SU-DHL-6 (cell line): ENCODE measurements around the gene CCL4.

Experiments
- H2AFZ ChIP-seq: fragments of 200-600 bp; sonication (generic); 2 replicates; pipeline ENCODE4 v1.6.1; 2014; ENCODE audit warnings: low read depth, mild to moderate bottlenecking, moderate library complexity, mixed read lengths, antibody characterized with exemption, low read length; ENCODE audit not compliant: severe bottlenecking
- H3F3A ChIP-seq: fragments of 200-600 bp; shearing (Covaris generic); 2 replicates; pipeline ENCODE4 v1.6.0; 2016; ENCODE audit warnings: antibody characterized with exemption, mild to moderate bottlenecking; ENCODE audit not compliant: insufficient read depth
- H3K27ac ChIP-seq: fragments of 200-600 bp; sonication (generic); 2 replicates; pipeline ENCODE4 v1.5.1; 2016; ENCODE audit warnings: low read depth, mild to moderate bottlenecking, low read length, moderate library complexity, mixed read lengths
- H3K27me3 ChIP-seq: fragments of 200-600 bp; sonication (generic), shearing (Covaris generic); 2 replicates; pipeline ENCODE4 v1.6.0; 2014; ENCODE audit warnings: mild to moderate bottlenecking, low read length
- H3K36me3 ChIP-seq: fragments of 200-600 bp; sonication (generic); 2 replicates; pipeline ENCODE4 v1.6.1; 2014; ENCODE audit warnings: mild to moderate bottlenecking, low read length, mixed read lengths
- H3K4me2 ChIP-seq: fragments of 300-600, 200-600 bp; shearing (Covaris generic), sonication (generic); 2 replicates; pipeline ENCODE4 v1.6.0; 2014; ENCODE audit warnings: low read length, low read depth, mild to moderate bottlenecking; ENCODE audit not compliant: poor library complexity, severe bottlenecking
- H3K4me3 ChIP-seq: fragments of 200-600 bp; sonication (generic); 2 replicates; pipeline ENCODE4 v1.5.1; 2014; ENCODE audit warnings: antibody characterized with exemption, low read length, mild to moderate bottlenecking, mixed read lengths; ENCODE audit not compliant: insufficient read depth, poor library complexity, severe bottlenecking
- H3K79me2 ChIP-seq: fragments of 200-600 bp; sonication (generic); 2 replicates; pipeline ENCODE4 v1.6.1; 2014; ENCODE audit warnings: mild to moderate bottlenecking, low read length, moderate library complexity; ENCODE audit not compliant: insufficient read depth
- H3K9ac ChIP-seq: fragments of 200-600 bp; sonication (generic); 2 replicates; pipeline ENCODE4 v1.7.0; 2014; ENCODE audit warnings: mild to moderate bottlenecking, low read length
- H3K9me2 ChIP-seq: fragments of 200-600 bp; sonication (generic); replicated peaks from 2 replicates; pipeline ENCODE4 v1.6.1; 2014; ENCODE audit warnings: low read length; ENCODE audit not compliant: insufficient read depth
- H3K9me3 ChIP-seq: fragments of 200-600 bp; sonication (generic); 2 replicates; pipeline ENCODE4 v1.6.1; 2014; ENCODE audit warnings: low read length, mixed read lengths; ENCODE audit not compliant: insufficient read depth
- H4K20me1 ChIP-seq: fragments of 200-600 bp; sonication (generic); 2 replicates; pipeline ENCODE4 v1.6.1; 2014; ENCODE audit warnings: low read depth, mild to moderate bottlenecking, antibody characterized with exemption, low read length, moderate library complexity, mixed read lengths
- CTCF ChIP-seq: fragments of 200-600 bp; sonication (generic); IDR thresholded peaks from one replicate; pipeline ENCODE4 v1.5.1; 2017; ENCODE audit warnings: antibody characterized with exemption, mild to moderate bottlenecking, low read length, moderate library complexity; ENCODE audit not compliant: insufficient read depth, poor library complexity, severe bottlenecking
- EZH2phosphoT487 ChIP-seq: fragments of 200-600 bp; sonication (generic), shearing (Covaris generic); conservative IDR thresholded peaks from 2 replicates; pipeline ENCODE4 v1.6.1; 2018; ENCODE audit warnings: mild to moderate bottlenecking, antibody characterized with exemption, low read length, moderate library complexity, mixed read lengths

The CCL4 gene

GRCh38 chr17:36104701-36105181 lies 1.1 kb downstream of the CCL4 start:
- TF ChIP-seq EZH2phosphoT487: no peak
- TF ChIP-seq CTCF: no peak
- 0 out of 2 replicates have a peak, but pooled peaks cover 3% of the 10 kb centered on the region for H3F3A ChIP-seq
- H3K9me2 ChIP-seq: no peaks in the 10 kb centered on the region
- no peak overlapping the region for H3K9ac ChIP-seq
- H2AFZ ChIP-seq: no peak overlapping the region
- no peaks in the 10 kb centered on the region for H4K20me1 ChIP-seq
- H3K79me2 ChIP-seq: no peaks in the 10 kb centered on the region
- no peaks in the 10 kb centered on the region for H3K27me3 ChIP-seq
- no peak overlapping the region for H3K4me2 ChIP-seq
- no peak overlapping the region for H3K4me3 ChIP-seq
- H3K9me3 ChIP-seq: no peaks in the 10 kb centered on the region
- H3K27ac ChIP-seq: no peak overlapping the region
- no peaks in the 10 kb centered on the region for H3K36me3 ChIP-seq

DNA sequence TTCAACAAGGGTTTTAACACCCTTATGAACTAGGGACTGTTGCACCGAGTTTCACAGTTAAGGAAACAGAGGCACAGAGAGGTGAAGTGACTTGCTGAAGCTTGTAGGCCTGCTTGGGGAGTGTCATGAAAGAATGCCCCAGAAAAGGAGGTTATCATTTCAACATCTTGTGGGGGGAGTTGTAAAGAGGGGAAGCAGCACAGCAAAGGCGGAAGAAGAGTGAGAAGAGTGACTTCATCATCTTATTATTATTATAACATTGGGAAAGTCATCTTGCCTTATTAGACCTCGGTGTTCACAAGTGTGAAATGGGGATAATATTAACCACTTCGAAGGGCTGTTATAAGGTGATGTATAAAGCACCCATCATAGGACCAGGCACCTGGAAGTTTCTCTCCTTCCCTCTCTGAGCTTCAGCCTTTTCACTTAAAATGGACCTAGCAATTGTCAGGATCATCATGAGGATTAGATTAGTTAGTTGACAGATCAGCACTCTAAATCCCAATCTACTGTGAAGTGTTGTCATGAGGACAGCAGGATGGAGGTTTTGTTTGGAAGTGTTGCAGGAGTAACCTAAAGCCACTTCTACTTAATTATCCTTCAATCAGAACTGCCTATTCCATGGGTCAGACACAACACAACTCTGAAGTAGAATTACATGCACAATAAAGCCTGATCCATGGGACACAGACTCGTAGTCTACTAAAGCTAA lies 2.3 kb downstream of the CCL4 start:
- TF ChIP-seq EZH2phosphoT487: no peak
- no peak for TF ChIP-seq CTCF
- no peak overlapping the region for H3K4me3 ChIP-seq
- H3K4me2 ChIP-seq: no peak overlapping the region

GRCh38 chr17:36106493-36106835 lies 2.8 kb downstream of the CCL4 start:
- no peaks in the 10 kb centered on the region for H4K20me1 ChIP-seq
- no peak overlapping the region for H2AFZ ChIP-seq
- H3K36me3 ChIP-seq: no peaks in the 10 kb centered on the region
- H3K27ac ChIP-seq: no peak overlapping the region
- H3K4me3 ChIP-seq: no peak overlapping the region
- no peaks in the 10 kb centered on the region for H3K9me3 ChIP-seq
- H3K79me2 ChIP-seq: no peaks in the 10 kb centered on the region
- H3K9ac ChIP-seq: no peak overlapping the region
- H3K27me3 ChIP-seq: no peaks in the 10 kb centered on the region
- TF ChIP-seq EZH2phosphoT487 (no peak), CTCF (no peak)
- no peak overlapping the region for H3K4me2 ChIP-seq
- H3F3A ChIP-seq: 0 out of 2 replicates have a peak, but pooled peaks cover 3% of the 10 kb centered on the region
- H3K9me2 ChIP-seq: no peaks in the 10 kb centered on the region

More for the DNA sequence above, 2.3 kb downstream of the CCL4 start:
- Histone ChIP-seq H3K36me3 (no peaks in the 10 kb centered on the region), H2AFZ (no peak overlapping the region), H3K27me3 (no peaks in the 10 kb centered on the region), H3K9me3 (no peaks in the 10 kb centered on the region), H3K9me2 (no peaks in the 10 kb centered on the region), H3K9ac (no peak overlapping the region), H3K79me2 (no peaks in the 10 kb centered on the region), H3F3A (0 out of 2 replicates have a peak, but pooled peaks cover 3% of the 10 kb centered on the region), H4K20me1 (no peaks in the 10 kb centered on the region), H3K27ac (no peak overlapping the region)
